ENCODE results near the gene UNC5B.

Gene UNC5B

GRCh38 chr10:71229726-71230655 lies 17.6 kb downstream of the UNC5B start:
- no peak for DNase-seq (ENCODE audit: insufficient read length, low spot score)
- FAIRE-seq = no peak
- TF ChIP-seq POLR2A (IDR thresholded peaks at IDR 0.05; ENCODE audit: low read depth, low read length) (no peak), PAX5 (IDR thresholded peaks at IDR 0.05; ENCODE audit: insufficient read depth, low read length, severe bottlenecking) (no peak), SPI1 (IDR thresholded peaks at IDR 0.05; ENCODE audit: low read depth, low read length) (no peak), POU2F2 (IDR thresholded peaks at IDR 0.05; ENCODE audit: low read depth, low read length) (no peak), TAF1 (IDR thresholded peaks at IDR 0.05; ENCODE audit: low read depth, low read length) (no peak), POLR2AphosphoS5 (IDR thresholded peaks at IDR 0.05; ENCODE audit: low read depth, low read length) (no peak)

DNA sequence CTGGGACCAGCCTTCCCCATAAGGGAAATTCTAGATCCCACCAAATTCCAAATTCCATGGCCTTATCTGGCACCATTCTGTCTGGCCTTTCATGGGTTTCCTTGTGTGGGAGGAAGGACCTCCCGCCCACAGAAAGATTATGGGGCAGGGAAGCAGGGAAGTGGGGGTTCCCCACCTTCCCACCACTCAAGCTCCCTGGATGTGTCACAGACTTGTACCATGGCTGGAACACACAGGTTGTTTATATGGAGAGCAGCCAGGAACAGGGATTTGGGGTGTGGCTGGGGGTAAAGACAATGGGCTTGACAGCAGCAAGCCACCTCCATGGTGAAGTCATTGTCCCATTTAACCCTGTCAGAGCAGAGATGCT lies 18.3 kb downstream of the UNC5B start:
- no peak for FAIRE-seq
- no peak for DNase-seq (ENCODE audit: insufficient read length, low spot score)
- TF ChIP-seq SPI1 (IDR thresholded peaks at IDR 0.05; ENCODE audit: low read depth, low read length) = no peak
- TF ChIP-seq POLR2A (IDR thresholded peaks at IDR 0.05; ENCODE audit: low read depth, low read length) = no peak
- no peak for TF ChIP-seq PAX5 (IDR thresholded peaks at IDR 0.05; ENCODE audit: insufficient read depth, low read length, severe bottlenecking)
- TF ChIP-seq POLR2AphosphoS5 (IDR thresholded peaks at IDR 0.05; ENCODE audit: low read depth, low read length) = no peak
- no peak for TF ChIP-seq TAF1 (IDR thresholded peaks at IDR 0.05; ENCODE audit: low read depth, low read length)
- TF ChIP-seq POU2F2 (IDR thresholded peaks at IDR 0.05; ENCODE audit: low read depth, low read length) = no peak

GRCh38 chr10:71231206-71231605 lies 18.8 kb downstream of the UNC5B start:
- FAIRE-seq = no peak
- TF ChIP-seq POLR2A (IDR thresholded peaks at IDR 0.05; ENCODE audit: low read depth, low read length) (no peak), PAX5 (IDR thresholded peaks at IDR 0.05; ENCODE audit: insufficient read depth, low read length, severe bottlenecking) (no peak), SPI1 (IDR thresholded peaks at IDR 0.05; ENCODE audit: low read depth, low read length) (no peak), TAF1 (IDR thresholded peaks at IDR 0.05; ENCODE audit: low read depth, low read length) (no peak), POU2F2 (IDR thresholded peaks at IDR 0.05; ENCODE audit: low read depth, low read length) (no peak), POLR2AphosphoS5 (IDR thresholded peaks at IDR 0.05; ENCODE audit: low read depth, low read length) (no peak)
- no peak for DNase-seq (ENCODE audit: insufficient read length, low spot score)

- DNase-seq (ENCODE audit: insufficient read length, low spot score) (no peak), FAIRE-seq (peak; percentile 13)
- TF ChIP-seq TAF1 (IDR thresholded peaks at IDR 0.05; ENCODE audit: low read depth, low read length) = no peak
- TF ChIP-seq POLR2AphosphoS5 (IDR thresholded peaks at IDR 0.05; ENCODE audit: low read depth, low read length) = no peak
- TF ChIP-seq POLR2A (IDR thresholded peaks at IDR 0.05; ENCODE audit: low read depth, low read length) = no peak
- no peak for TF ChIP-seq PAX5 (IDR thresholded peaks at IDR 0.05; ENCODE audit: insufficient read depth, low read length, severe bottlenecking)
- no peak for TF ChIP-seq POU2F2 (IDR thresholded peaks at IDR 0.05; ENCODE audit: low read depth, low read length)
- TF ChIP-seq SPI1 (IDR thresholded peaks at IDR 0.05; ENCODE audit: low read depth, low read length) = no peak
Observed at GRCh38 chr10:71232089-71232998, 20.0 kb downstream of the UNC5B start.

DNA sequence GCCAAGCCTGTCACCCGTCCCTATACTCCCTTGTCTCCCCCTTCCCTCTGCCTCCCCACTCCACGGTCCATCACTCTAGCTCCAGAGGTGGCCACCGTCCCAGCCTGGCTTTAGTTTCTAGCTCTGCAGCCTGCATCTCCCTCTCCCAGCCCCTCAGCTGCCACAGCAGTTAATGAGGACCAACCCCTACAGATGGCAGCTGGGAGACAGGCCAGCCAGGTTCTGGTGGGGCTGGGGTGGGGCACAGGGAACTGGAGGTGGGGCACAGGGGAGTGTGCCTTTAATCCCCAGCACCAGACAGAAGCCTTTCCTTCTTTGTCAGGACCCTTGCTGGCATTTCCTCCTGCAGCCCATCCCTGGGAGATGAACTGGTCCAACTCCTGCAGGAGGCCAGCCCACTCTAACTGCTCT lies 21.1 kb downstream of the UNC5B start:
- no peak for FAIRE-seq
- TF ChIP-seq SPI1 (IDR thresholded peaks at IDR 0.05; ENCODE audit: low read depth, low read length) (no peak), POU2F2 (IDR thresholded peaks at IDR 0.05; ENCODE audit: low read depth, low read length) (no peak), TAF1 (IDR thresholded peaks at IDR 0.05; ENCODE audit: low read depth, low read length) (no peak), POLR2A (IDR thresholded peaks at IDR 0.05; ENCODE audit: low read depth, low read length) (no peak), PAX5 (IDR thresholded peaks at IDR 0.05; ENCODE audit: insufficient read depth, low read length, severe bottlenecking) (no peak), POLR2AphosphoS5 (IDR thresholded peaks at IDR 0.05; ENCODE audit: low read depth, low read length) (no peak)
- no peak for DNase-seq (ENCODE audit: insufficient read length, low spot score)

DNA sequence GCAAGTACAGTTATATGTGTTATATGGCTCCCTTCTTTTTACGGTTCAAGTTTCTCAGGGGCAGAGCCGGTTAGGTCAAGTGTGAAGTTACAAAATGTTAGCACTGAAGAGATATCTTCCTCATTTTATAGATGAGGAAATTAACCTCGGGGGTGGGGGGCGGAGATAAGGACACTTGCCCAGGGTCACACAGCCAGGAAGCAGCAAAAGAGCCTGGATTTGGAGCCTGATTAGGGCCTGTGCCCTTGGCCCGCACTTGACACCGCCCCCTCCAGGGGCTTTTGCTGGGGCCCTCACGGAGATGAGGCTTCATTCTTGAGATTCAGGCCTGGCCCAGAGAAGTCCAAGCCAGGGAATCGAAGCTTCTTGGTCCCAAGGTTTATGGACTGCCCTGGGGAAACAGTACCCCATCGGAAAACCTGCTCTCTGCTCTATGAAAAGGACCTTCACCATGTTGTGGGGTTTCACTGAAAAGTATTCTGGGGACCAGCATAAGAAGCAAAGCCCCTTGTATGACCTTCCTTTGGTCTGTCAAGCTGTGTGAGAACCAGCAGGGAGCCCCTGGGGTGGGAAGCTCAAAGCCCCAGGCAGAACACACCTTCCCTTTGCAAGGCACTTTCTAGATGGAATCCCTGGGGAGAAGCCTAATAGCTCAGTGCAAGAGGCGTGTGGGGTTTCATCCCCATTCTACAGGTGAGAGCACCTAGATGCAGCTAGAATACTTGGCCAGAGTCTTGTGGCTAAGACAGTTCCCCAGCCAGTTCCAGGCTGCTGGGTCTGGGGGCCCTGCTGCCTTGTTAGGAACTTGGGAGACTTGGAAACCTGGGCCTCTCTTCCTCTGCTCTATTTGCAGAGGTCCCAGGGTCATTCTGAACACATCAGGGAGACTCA lies 21.9 kb downstream of the UNC5B start:
- FAIRE-seq (no peak), DNase-seq (ENCODE audit: insufficient read length, low spot score) (no peak)
- TF ChIP-seq POLR2AphosphoS5 (IDR thresholded peaks at IDR 0.05; ENCODE audit: low read depth, low read length) (no peak), TAF1 (IDR thresholded peaks at IDR 0.05; ENCODE audit: low read depth, low read length) (no peak), POLR2A (IDR thresholded peaks at IDR 0.05; ENCODE audit: low read depth, low read length) (no peak)

DNA sequence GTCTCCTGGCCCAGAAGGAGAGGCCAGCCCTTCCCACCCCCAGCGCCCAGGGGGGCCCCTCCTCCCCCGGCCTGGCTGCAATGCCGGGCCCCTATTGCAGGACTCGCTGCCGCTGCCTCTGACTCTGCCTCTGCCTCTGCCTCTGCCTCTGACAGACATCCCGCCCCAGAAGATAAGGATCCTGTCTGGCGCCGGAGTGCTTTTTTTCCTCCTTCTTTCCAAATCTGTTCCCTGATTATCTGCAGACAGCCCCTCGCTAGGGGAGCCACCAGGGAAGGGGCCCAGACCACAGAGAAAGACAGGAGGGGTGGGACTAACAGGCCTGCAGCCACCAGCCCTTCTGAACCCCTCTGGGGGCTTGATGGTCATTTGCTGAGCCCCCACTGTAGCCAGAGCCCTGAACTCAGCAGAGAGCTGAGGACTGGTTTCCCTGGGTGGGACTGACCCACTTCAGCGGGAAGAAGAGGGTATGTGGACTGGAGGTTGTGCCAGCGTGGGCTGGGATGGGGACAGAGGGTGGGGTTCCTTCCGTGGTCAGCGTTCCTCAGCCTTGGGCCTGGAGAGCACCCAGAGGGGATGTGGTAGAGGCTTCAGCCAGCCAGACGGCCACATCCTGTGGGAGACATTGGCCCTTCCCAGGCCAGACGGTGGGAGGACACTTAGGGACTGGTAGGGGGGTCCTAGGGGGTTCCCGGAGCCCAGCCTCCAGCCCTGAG lies 22.8 kb downstream of the UNC5B start:
- FAIRE-seq (no peak), DNase-seq (ENCODE audit: insufficient read length, low spot score) (no peak)
- no peak for TF ChIP-seq SPI1 (IDR thresholded peaks at IDR 0.05; ENCODE audit: low read depth, low read length)
- no peak for TF ChIP-seq PAX5 (IDR thresholded peaks at IDR 0.05; ENCODE audit: insufficient read depth, low read length, severe bottlenecking)
- TF ChIP-seq TAF1 (IDR thresholded peaks at IDR 0.05; ENCODE audit: low read depth, low read length) = no peak
- no peak for TF ChIP-seq POLR2AphosphoS5 (IDR thresholded peaks at IDR 0.05; ENCODE audit: low read depth, low read length)
- no peak for TF ChIP-seq POU2F2 (IDR thresholded peaks at IDR 0.05; ENCODE audit: low read depth, low read length)
- TF ChIP-seq POLR2A (IDR thresholded peaks at IDR 0.05; ENCODE audit: low read depth, low read length) = no peak

GRCh38 chr10:71235808-71236207 lies 23.4 kb downstream of the UNC5B start:
- FAIRE-seq = no peak
- no peak for DNase-seq (ENCODE audit: insufficient read length, low spot score)
- TF ChIP-seq TAF1 (IDR thresholded peaks at IDR 0.05; ENCODE audit: low read depth, low read length) (no peak), PAX5 (IDR thresholded peaks at IDR 0.05; ENCODE audit: insufficient read depth, low read length, severe bottlenecking) (no peak), POLR2AphosphoS5 (IDR thresholded peaks at IDR 0.05; ENCODE audit: low read depth, low read length) (no peak), POLR2A (IDR thresholded peaks at IDR 0.05; ENCODE audit: low read depth, low read length) (no peak), POU2F2 (IDR thresholded peaks at IDR 0.05; ENCODE audit: low read depth, low read length) (no peak), SPI1 (IDR thresholded peaks at IDR 0.05; ENCODE audit: low read depth, low read length) (no peak)
